HAP-1 (cell line): Measurements from ENCODE around the gene PLET1.

ENCODE experiments used
- DNase-seq, 2 experiments: peaks; one replicate each; pipeline ENCODE4 v3.0.0-alpha.2; 2016 to 2020; ENCODE audit warnings: low spot score in 2 of 2
- H3K27me3 ChIP-seq: fragments of 250-450 bp; sonication (Bioruptor Pico); 2 replicates; pipeline ENCODE4 v1.5.1; 2020; ENCODE audit warnings: low read depth, mild to moderate bottlenecking, moderate library complexity
- H3K36me3 ChIP-seq: fragments of 250-450 bp; sonication (Bioruptor Pico); replicated peaks from 2 replicates; pipeline ENCODE4 v1.5.1; 2020; ENCODE audit warnings: mild to moderate bottlenecking
- H3K4me1 ChIP-seq: fragments of 250-450 bp; sonication (Bioruptor Pico); 2 replicates; pipeline ENCODE4 v1.5.1; 2020; ENCODE audit warnings: mild to moderate bottlenecking
- H3K4me3 ChIP-seq: fragments of 250-450 bp; sonication (Bioruptor Pico); 2 replicates; pipeline ENCODE4 v1.5.1; 2020; ENCODE audit warnings: mild to moderate bottlenecking, moderate library complexity
- H3K9me3 ChIP-seq: fragments of 250-450 bp; sonication (Bioruptor Pico); 2 replicates; pipeline ENCODE4 v1.5.1; 2020; ENCODE audit warnings: mild to moderate bottlenecking, moderate library complexity
- in situ Hi-C: fragments of 300-500 bp; cut with MboI; formaldehyde crosslinking; loops from 3 replicates; pipeline ENCODE4 v1.14.3; 2020; ENCODE audit warnings: low sequenced_read_pairs, inconsistent platforms, mixed read lengths

The PLET1 gene

GRCh38 chr11:112249871-112250610 is 10.6 kb downstream of the PLET1 start:
- Histone ChIP-seq H3K4me3 (no peak overlapping the region), H3K27me3 (no peaks in the 10 kb centered on the region), H3K9me3 (no peaks in the 10 kb centered on the region), H3K4me1 (no peaks in the 10 kb centered on the region), H3K36me3 (no peaks in the 10 kb centered on the region)
- in situ Hi-C loops = no loop called here
- no peak for DNase-seq

- in situ Hi-C loops = no loop called here
- H3K36me3 ChIP-seq = no peaks in the 10 kb centered on the region
Measured at GRCh38 chr11:112248201-112248600, 12.5 kb downstream of the PLET1 start.

GRCh38 chr11:112247201-112247600 is 13.5 kb downstream of the PLET1 start:
- Histone ChIP-seq H3K9me3 (no peaks in the 10 kb centered on the region), H3K4me1 (no peaks in the 10 kb centered on the region), H3K4me3 (no peak overlapping the region), H3K36me3 (no peaks in the 10 kb centered on the region), H3K27me3 (no peaks in the 10 kb centered on the region)
- in situ Hi-C loops = no loop called here
- DNase-seq = no peak

More at GRCh38 chr11:112248201-112248600, 12.5 kb downstream of the PLET1 start:
- Histone ChIP-seq H3K4me1 (no peaks in the 10 kb centered on the region), H3K9me3 (no peaks in the 10 kb centered on the region), H3K4me3 (no peak overlapping the region), H3K27me3 (no peaks in the 10 kb centered on the region)
- no peak for DNase-seq

GRCh38 chr11:112241486-112241885 is 19.2 kb downstream of the PLET1 start:
- H3K36me3 ChIP-seq = peaks cover 14% of the 10 kb centered on the region
- no peak for DNase-seq
- in situ Hi-C loops = no loop called here

GRCh38 chr11:112238041-112238440 is 22.6 kb downstream of the PLET1 start:
- Histone ChIP-seq H3K4me1 (peaks cover under 1% of the 10 kb centered on the region; the same call in 1 of the 2 replicates), H3K36me3 (peaks cover 24% of the 10 kb centered on the region), H3K27me3 (no peaks in the 10 kb centered on the region), H3K4me3 (no peak overlapping the region), H3K9me3 (no peaks in the 10 kb centered on the region)
- DNase-seq = no peak
- in situ Hi-C loops = no loop called here

More at GRCh38 chr11:112241486-112241885, 19.2 kb downstream of the PLET1 start:
- no peaks in the 10 kb centered on the region for H3K4me1 ChIP-seq
- no peaks in the 10 kb centered on the region for H3K27me3 ChIP-seq
- no peaks in the 10 kb centered on the region for H3K9me3 ChIP-seq
- H3K4me3 ChIP-seq = no peak overlapping the region

- peaks cover 6% of the 10 kb centered on the region for H3K4me1 ChIP-seq
- in situ Hi-C loops = no loop called here
- H3K36me3 ChIP-seq = peaks cover 27% of the 10 kb centered on the region
- no peak overlapping the region for H3K4me3 ChIP-seq
- H3K9me3 ChIP-seq = no peaks in the 10 kb centered on the region
- DNase-seq = no peak
- H3K27me3 ChIP-seq = no peaks in the 10 kb centered on the region
Measured at GRCh38 chr11:112237451-112237850, 23.2 kb downstream of the PLET1 start.

- no peak for DNase-seq
- Histone ChIP-seq H3K36me3 (peaks cover 27% of the 10 kb centered on the region), H3K4me3 (no peak overlapping the region), H3K9me3 (no peaks in the 10 kb centered on the region), H3K27me3 (no peaks in the 10 kb centered on the region), H3K4me1 (peaks cover 7% of the 10 kb centered on the region)
- in situ Hi-C loops = no loop called here
Measured at GRCh38 chr11:112235750-112236390, 24.8 kb downstream of the PLET1 start.

GRCh38 chr11:112231952-112232351 is 28.7 kb downstream of the PLET1 start:
- in situ Hi-C loops = no loop called here
- H3K9me3 ChIP-seq = no peaks in the 10 kb centered on the region
- no peaks in the 10 kb centered on the region for H3K27me3 ChIP-seq
- peaks cover 15% of the 10 kb centered on the region for H3K4me1 ChIP-seq
- no peak overlapping the region for H3K4me3 ChIP-seq
- DNase-seq = no peak
- peaks cover 22% of the 10 kb centered on the region for H3K36me3 ChIP-seq

GRCh38 chr11:112229746-112230433 is 30.8 kb downstream of the PLET1 start:
- no peaks in the 10 kb centered on the region for H3K27me3 ChIP-seq
- no peaks in the 10 kb centered on the region for H3K9me3 ChIP-seq
- no peak for DNase-seq
- in situ Hi-C loops = loop anchor here (10.0 kb wide), 1 partner anchor 1055 kb away; no protein-coding TSS in a partner anchor
- no peak overlapping the region for H3K4me3 ChIP-seq
- peaks cover 8% of the 10 kb centered on the region for H3K36me3 ChIP-seq
- H3K4me1 ChIP-seq = peaks cover 15% of the 10 kb centered on the region

GRCh38 chr11:112229159-112229558 is 31.5 kb downstream of the PLET1 start:
- H3K9me3 ChIP-seq = no peaks in the 10 kb centered on the region
- in situ Hi-C loops = loop anchor here (10.0 kb wide), 1 partner anchor 1056 kb away; no protein-coding TSS in a partner anchor
- peaks cover 15% of the 10 kb centered on the region for H3K4me1 ChIP-seq
- no peak overlapping the region for H3K4me3 ChIP-seq
- peaks cover 8% of the 10 kb centered on the region for H3K36me3 ChIP-seq
- no peaks in the 10 kb centered on the region for H3K27me3 ChIP-seq
- DNase-seq = no peak

- peaks cover 8% of the 10 kb centered on the region for H3K36me3 ChIP-seq
- no peaks in the 10 kb centered on the region for H3K9me3 ChIP-seq
- in situ Hi-C loops = loop anchor here (10.0 kb wide), 1 partner anchor 1056 kb away; no protein-coding TSS in a partner anchor
- H3K4me1 ChIP-seq = peaks cover 15% of the 10 kb centered on the region
- no peak overlapping the region for H3K4me3 ChIP-seq
- no peaks in the 10 kb centered on the region; the same call in 1 of the 2 replicates for H3K27me3 ChIP-seq
- DNase-seq = peak in 1 of 2 experiments; percentile 3
Measured at GRCh38 chr11:112228706-112229105, 32.0 kb downstream of the PLET1 start.

- in situ Hi-C loops = loop anchor here (10.0 kb wide), 1 partner anchor 1057 kb away; no protein-coding TSS in a partner anchor
- Histone ChIP-seq H3K4me3 (peak overlapping the region; percentile 68), H3K9me3 (no peaks in the 10 kb centered on the region), H3K4me1 (peaks cover 9% of the 10 kb centered on the region), H3K36me3 (peaks cover 4% of the 10 kb centered on the region), H3K27me3 (no peaks in the 10 kb centered on the region; the same call in 1 of the 2 replicates)
- DNase-seq = no peak
Measured at GRCh38 chr11:112227471-112227870, 33.2 kb downstream of the PLET1 start.

GRCh38 chr11:112226831-112227401 is 33.7 kb downstream of the PLET1 start:
- no peak for DNase-seq

More at GRCh38 chr11:112226831-112227401, 33.7 kb downstream of the PLET1 start:
- H3K4me3 ChIP-seq = peak overlapping the region; percentile 68
- H3K4me1 ChIP-seq = peaks cover 8% of the 10 kb centered on the region; the same call in 1 of the 2 replicates
- peaks cover 4% of the 10 kb centered on the region for H3K36me3 ChIP-seq
- no peaks in the 10 kb centered on the region; the same call in 1 of the 2 replicates for H3K27me3 ChIP-seq
- in situ Hi-C loops = loop anchor here (10.0 kb wide), 1 partner anchor 1058 kb away; no protein-coding TSS in a partner anchor
- H3K9me3 ChIP-seq = no peaks in the 10 kb centered on the region
